Activated CD4-positive, alpha-beta T cell treated with anti-CD3 and anti-CD28 coated beads, Interleukin-10, Interleukin-2, amounts not matched to agents 100 ng/mL and 50 ng/mL, durations not matched to agents 16 hours and 8 hours (primary cell): ENCODE data around the gene ACLY.
A peak's percentile ranks its signal among the peaks of the same experiment; 100 is the strongest.

Source experiments
- DNase-seq: peaks from one replicate; pipeline ENCODE4 v3.0.0-alpha.2; 2020

ACLY gene

GRCh38 chr17:41918314-41919164 lies at the start of gene ACLY:
TSS of gene ACLY (minus strand) at chr17:41918951. CDS start at chr17:41913873, 5,078 bp downstream.
- DNase-seq, result peak; percentile 99

GRCh38 chr17:41967921-41968578 lies 49.3 kb upstream of the ACLY start:
- DNase-seq, result no peak

GRCh38 chr17:41967141-41967920 lies 48.6 kb upstream of the ACLY start:
- DNase-seq, result peak; percentile 46

GRCh38 chr17:41966463-41967140 lies 47.9 kb upstream of the ACLY start, which contains the start of gene CNP:
TSS of gene CNP (plus strand) at chr17:41966795. CDS start at chr17:41966885, 90 bp downstream.
- DNase-seq, result peak; percentile 92

GRCh38 chr17:41965694-41966462 lies 47.1 kb upstream of the ACLY start:
- peak; percentile 71 for DNase-seq

- DNase-seq, result peak; percentile 76
Observed at GRCh38 chr17:41962768-41963434, 44.1 kb upstream of the ACLY start.

GRCh38 chr17:41962111-41962510 lies 43.4 kb upstream of the ACLY start:
- no peak for DNase-seq

- no peak for DNase-seq
Observed at GRCh38 chr17:41959336-41960095, 40.8 kb upstream of the ACLY start.

- DNase-seq, result no peak
Observed at GRCh38 chr17:41959030-41959335, 40.2 kb upstream of the ACLY start.

GRCh38 chr17:41957869-41958439 lies 39.2 kb upstream of the ACLY start:
- DNase-seq, result no peak

GRCh38 chr17:41957031-41957868 lies 38.5 kb upstream of the ACLY start:
- no peak for DNase-seq

- no peak for DNase-seq
Observed at GRCh38 chr17:41956522-41956921, 37.8 kb upstream of the ACLY start.

- DNase-seq, result no peak
Observed at GRCh38 chr17:41948762-41949460, 30.2 kb upstream of the ACLY start.

- no peak for DNase-seq
Observed at GRCh38 chr17:41944943-41945342, 26.2 kb upstream of the ACLY start.

- no peak for DNase-seq
Observed at GRCh38 chr17:41943492-41943891, 24.7 kb upstream of the ACLY start.

- DNase-seq, result no peak
Observed at GRCh38 chr17:41942626-41943373, 24.0 kb upstream of the ACLY start.

GRCh38 chr17:41941168-41941567 lies 22.4 kb upstream of the ACLY start:
- no peak for DNase-seq

GRCh38 chr17:41939693-41940090 lies 20.9 kb upstream of the ACLY start:
- no peak for DNase-seq
